ENCODE results near the gene AOPEP. TPM values are rescaled to one million over a fixed set of nuclear protein-coding genes. Genes with fewer than 3 reads are reported as not detected.
A peak's percentile ranks its signal among the peaks of the same experiment; 100 is the strongest.

The AOPEP gene, protein sequence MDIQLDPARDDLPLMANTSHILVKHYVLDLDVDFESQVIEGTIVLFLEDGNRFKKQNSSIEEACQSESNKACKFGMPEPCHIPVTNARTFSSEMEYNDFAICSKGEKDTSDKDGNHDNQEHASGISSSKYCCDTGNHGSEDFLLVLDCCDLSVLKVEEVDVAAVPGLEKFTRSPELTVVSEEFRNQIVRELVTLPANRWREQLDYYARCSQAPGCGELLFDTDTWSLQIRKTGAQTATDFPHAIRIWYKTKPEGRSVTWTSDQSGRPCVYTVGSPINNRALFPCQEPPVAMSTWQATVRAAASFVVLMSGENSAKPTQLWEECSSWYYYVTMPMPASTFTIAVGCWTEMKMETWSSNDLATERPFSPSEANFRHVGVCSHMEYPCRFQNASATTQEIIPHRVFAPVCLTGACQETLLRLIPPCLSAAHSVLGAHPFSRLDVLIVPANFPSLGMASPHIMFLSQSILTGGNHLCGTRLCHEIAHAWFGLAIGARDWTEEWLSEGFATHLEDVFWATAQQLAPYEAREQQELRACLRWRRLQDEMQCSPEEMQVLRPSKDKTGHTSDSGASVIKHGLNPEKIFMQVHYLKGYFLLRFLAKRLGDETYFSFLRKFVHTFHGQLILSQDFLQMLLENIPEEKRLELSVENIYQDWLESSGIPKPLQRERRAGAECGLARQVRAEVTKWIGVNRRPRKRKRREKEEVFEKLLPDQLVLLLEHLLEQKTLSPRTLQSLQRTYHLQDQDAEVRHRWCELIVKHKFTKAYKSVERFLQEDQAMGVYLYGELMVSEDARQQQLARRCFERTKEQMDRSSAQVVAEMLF
- 100 to 1,000 TPM; 149 to 306 (median 193) TPM for total RNA-seq

DNA sequence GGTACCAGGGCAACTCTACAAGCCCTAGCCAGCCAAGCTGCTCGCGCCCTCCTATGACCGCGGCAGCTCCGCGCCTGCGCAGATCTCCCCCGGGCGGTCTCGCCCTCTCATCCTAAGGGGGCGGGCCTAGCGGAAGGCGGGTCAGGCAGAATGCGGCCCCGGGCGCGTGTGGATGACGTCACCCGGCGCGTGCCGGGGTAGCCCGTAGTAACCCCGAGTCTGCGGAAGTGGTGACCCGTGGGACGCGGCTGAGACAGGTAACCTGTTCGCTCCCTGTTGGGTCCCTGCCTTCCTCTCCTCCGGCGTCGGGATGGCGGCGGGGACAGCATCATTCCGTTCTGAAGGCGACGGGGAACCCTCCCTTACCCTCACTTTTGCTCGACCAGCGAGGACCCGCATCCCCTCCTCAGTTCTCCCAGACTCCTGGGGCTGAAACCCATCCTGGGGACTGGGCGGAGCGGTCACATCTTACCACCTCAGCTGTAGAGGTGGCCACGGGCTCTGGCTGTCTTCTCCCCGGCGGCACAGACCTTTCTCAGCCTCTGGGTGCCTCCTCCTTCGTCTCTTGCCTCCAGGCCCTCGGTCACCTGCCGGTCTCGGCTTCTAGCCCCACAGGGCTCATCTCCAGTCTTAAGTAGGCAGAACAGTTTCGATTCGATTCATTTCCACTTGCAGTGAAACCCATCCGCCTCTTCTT lies at the start of gene AOPEP:
TSS of gene AOPEP (plus strand) at position 205 of the 697 bp plus-strand sequence. CDS start 33,085 bp downstream, outside the sequence.
- H3K27me3 ChIP-seq = no peaks in the 10 kb centered on the region
- TF ChIP-seq POLR2AphosphoS5 (IDR thresholded peaks at IDR 0.05) = peak in 2 of 3 donors; percentile 78 to 88
- peak in 1 of 2 donors; percentile 61 for TF ChIP-seq POLR2A (IDR thresholded peaks at IDR 0.05)
- no peak for TF ChIP-seq EP300 (IDR thresholded peaks at IDR 0.05)
- peaks cover 18% of the 10 kb centered on the region for H3K4me1 ChIP-seq
- H3K9me3 ChIP-seq = no peaks in the 10 kb centered on the region
- peak within 1 kb of the TSS; percentile 88 for H3K27ac ChIP-seq
- peak within 1 kb of the TSS; percentile 97 for H3K4me3 ChIP-seq
- WGBS = under 1% methylated on average over 47 of the region's 52 CpGs
- no peaks in the 10 kb centered on the region for H3K36me3 ChIP-seq
- DNase-seq (ENCODE audit: low spot score in 2 of 2) = peak; percentile 99

DNA sequence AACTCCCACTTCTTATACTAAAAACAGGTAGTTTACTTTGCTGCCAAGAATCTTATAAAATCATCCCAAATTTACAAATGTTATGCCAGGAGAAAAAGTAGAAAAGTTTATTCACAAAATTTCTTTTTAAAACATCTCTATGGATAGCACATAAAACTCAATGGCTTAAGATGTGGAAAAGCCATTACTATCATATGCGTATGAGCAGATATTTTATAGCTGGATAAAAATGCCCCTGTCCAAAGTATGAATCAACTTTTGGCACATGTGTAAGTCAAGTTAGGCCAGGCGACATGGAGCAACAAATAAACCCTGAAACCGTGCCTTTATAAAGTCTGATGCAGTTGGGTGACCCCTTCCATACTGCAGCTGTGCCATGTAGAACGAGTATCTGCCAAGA lies 48.6 kb upstream of the AOPEP start:
- no peak for DNase-seq (ENCODE audit: low spot score in 2 of 2)
- no peaks in the 10 kb centered on the region for H3K27me3 ChIP-seq
- H3K4me3 ChIP-seq = no peak overlapping the region
- peaks cover 6% of the 10 kb centered on the region for H3K4me1 ChIP-seq
- no peak overlapping the region for H3K27ac ChIP-seq
- no peaks in the 10 kb centered on the region for H3K9me3 ChIP-seq
- TF ChIP-seq EP300 (IDR thresholded peaks at IDR 0.05) (no peak), POLR2AphosphoS5 (IDR thresholded peaks at IDR 0.05) (no peak), POLR2A (IDR thresholded peaks at IDR 0.05) (no peak)
- TF ChIP-seq, protein P1, sequence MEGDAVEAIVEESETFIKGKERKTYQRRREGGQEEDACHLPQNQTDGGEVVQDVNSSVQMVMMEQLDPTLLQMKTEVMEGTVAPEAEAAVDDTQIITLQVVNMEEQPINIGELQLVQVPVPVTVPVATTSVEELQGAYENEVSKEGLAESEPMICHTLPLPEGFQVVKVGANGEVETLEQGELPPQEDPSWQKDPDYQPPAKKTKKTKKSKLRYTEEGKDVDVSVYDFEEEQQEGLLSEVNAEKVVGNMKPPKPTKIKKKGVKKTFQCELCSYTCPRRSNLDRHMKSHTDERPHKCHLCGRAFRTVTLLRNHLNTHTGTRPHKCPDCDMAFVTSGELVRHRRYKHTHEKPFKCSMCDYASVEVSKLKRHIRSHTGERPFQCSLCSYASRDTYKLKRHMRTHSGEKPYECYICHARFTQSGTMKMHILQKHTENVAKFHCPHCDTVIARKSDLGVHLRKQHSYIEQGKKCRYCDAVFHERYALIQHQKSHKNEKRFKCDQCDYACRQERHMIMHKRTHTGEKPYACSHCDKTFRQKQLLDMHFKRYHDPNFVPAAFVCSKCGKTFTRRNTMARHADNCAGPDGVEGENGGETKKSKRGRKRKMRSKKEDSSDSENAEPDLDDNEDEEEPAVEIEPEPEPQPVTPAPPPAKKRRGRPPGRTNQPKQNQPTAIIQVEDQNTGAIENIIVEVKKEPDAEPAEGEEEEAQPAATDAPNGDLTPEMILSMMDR (IDR thresholded peaks at IDR 0.05) = no peak
- WGBS = 52% methylated on average over 4 of the region's 4 CpGs
- H3K36me3 ChIP-seq = no peaks in the 10 kb centered on the region

DNA sequence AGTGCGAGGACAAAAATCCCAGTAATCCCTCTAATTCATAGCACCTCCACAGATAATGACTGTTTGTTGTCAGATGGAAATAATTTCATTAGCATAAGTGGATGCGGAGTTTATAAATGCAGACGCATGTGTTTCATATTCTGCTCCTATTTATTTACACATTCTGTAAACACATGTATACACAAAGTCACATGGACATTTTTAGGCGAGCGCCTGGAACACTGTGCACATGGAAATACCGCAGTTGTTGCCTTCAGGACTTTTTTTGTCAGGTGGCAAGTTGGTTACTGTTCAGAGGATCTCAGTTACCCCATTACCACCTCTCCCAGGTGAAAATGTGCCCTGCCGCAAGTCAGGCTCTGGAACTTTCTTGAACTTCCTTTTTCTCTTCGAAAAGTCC lies 46.9 kb upstream of the AOPEP start:
- no peaks in the 10 kb centered on the region for H3K27me3 ChIP-seq
- no peaks in the 10 kb centered on the region for H3K9me3 ChIP-seq
- H3K4me3 ChIP-seq = no peak overlapping the region
- TF ChIP-seq POLR2AphosphoS5 (IDR thresholded peaks at IDR 0.05) = no peak
- TF ChIP-seq POLR2A (IDR thresholded peaks at IDR 0.05) = no peak
- no peak overlapping the region for H3K27ac ChIP-seq
- peaks cover 6% of the 10 kb centered on the region for H3K4me1 ChIP-seq
- no peak for DNase-seq (ENCODE audit: low spot score in 2 of 2)
- no peaks in the 10 kb centered on the region for H3K36me3 ChIP-seq
- WGBS = 89% methylated on average over 8 of the region's 8 CpGs

DNA sequence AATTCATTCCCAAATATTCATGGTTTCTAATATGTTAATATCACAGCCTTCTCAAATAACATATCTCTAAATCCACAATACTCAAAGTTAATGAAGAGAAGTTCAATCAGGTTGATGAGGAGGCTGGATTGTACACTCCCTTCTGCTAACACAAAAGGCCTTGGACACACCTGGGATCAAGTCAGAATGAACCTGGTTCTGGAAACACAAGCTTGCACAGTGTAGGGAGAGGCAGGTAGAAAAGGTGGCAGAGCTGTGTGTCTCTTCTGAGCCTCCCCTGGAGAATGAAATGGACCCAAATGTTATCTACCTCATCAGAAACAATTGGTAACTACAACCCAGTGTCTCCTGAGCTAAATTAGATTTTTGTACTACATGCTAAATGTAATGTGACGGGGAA lies 46.5 kb upstream of the AOPEP start:
- no peaks in the 10 kb centered on the region for H3K9me3 ChIP-seq
- no peak overlapping the region for H3K27ac ChIP-seq
- DNase-seq (ENCODE audit: low spot score in 2 of 2) = no peak
- H3K27me3 ChIP-seq = no peaks in the 10 kb centered on the region
- TF ChIP-seq, protein P1 (IDR thresholded peaks at IDR 0.05) = no peak
- TF ChIP-seq POLR2AphosphoS5 (IDR thresholded peaks at IDR 0.05) (no peak), POLR2A (IDR thresholded peaks at IDR 0.05) (no peak), EP300 (IDR thresholded peaks at IDR 0.05) (no peak)
- H3K4me1 ChIP-seq = peaks cover 5% of the 10 kb centered on the region
- no peaks in the 10 kb centered on the region for H3K36me3 ChIP-seq
- WGBS = 96% methylated on average over 1 of the region's 1 CpG
- no peak overlapping the region for H3K4me3 ChIP-seq

DNA sequence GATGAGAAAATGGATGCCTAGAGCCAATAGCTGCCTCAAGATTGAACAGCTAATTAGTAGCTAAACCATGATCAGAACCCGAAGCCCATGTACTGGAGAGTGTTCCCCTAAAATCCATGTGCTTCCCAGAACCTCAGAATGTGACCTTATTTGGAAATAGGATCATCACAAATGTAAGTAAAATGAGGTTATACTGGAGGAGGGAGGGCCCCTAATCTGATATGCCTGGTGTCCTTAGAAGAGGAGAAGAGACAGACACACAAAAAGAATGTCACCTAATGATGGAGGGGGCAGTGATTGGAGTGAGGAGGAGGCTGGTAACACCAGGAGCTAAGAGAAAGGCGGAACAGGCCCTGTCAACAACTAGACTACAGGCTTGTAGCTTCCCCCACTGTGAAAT lies 45.9 kb upstream of the AOPEP start:
- Histone ChIP-seq H3K4me1 (no peaks in the 10 kb centered on the region), H3K27ac (no peak overlapping the region), H3K9me3 (no peaks in the 10 kb centered on the region), H3K36me3 (no peaks in the 10 kb centered on the region), H3K4me3 (no peak overlapping the region), H3K27me3 (no peaks in the 10 kb centered on the region)
- 73% methylated on average over 2 of the region's 2 CpGs for WGBS
- TF ChIP-seq POLR2A (IDR thresholded peaks at IDR 0.05) (no peak), EP300 (IDR thresholded peaks at IDR 0.05) (no peak), POLR2AphosphoS5 (IDR thresholded peaks at IDR 0.05) (no peak)
- TF ChIP-seq, protein P1 (IDR thresholded peaks at IDR 0.05) = no peak
- DNase-seq (ENCODE audit: low spot score in 2 of 2) = no peak

All from suprapubic skin (tissue), 4 donors.